HG02642 (cell line): Measurements from ENCODE around the gene PPP1R9A.

Source experiments
- ATAC-seq: cut with Tn5 transposase; IDR thresholded peaks from one replicate; pipeline ENCODE4 v1.9.1; 2021; ENCODE audit warnings: mild to moderate bottlenecking; ENCODE audit not compliant: unreplicated experiment, poor library complexity

The PPP1R9A gene

DNA sequence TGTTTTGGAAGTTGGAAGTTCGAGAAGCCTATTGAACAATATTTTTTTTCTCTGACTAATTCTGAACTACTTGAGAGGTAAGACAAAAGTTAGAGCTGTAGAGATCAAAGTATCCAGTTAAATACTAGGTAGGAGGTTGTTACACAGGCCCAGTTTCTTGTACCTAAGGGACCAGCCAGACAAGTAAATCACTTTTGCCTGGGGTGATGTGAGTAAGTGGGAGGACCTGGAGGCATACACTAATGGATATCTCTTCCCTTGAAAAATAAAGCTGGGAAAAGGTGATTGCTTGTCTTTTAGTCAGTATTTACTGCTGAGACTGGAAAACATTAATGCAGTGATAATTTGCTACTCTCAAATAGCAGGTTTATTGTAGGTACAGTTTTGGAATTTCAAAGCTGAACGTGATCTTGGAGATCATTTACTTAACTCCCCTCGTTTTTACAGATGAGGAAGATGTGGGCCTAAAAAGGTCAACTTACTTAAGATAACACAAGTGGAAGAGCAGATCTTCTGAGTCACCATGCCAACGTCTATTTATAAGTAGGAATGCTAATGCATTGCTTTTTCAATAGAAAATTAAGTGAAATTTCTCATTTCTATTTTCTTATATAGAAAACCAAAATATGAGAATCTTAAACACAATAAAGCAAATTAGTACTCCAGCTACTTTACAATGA lies 181.3 kb downstream of the PPP1R9A start:
- no peak for ATAC-seq

DNA sequence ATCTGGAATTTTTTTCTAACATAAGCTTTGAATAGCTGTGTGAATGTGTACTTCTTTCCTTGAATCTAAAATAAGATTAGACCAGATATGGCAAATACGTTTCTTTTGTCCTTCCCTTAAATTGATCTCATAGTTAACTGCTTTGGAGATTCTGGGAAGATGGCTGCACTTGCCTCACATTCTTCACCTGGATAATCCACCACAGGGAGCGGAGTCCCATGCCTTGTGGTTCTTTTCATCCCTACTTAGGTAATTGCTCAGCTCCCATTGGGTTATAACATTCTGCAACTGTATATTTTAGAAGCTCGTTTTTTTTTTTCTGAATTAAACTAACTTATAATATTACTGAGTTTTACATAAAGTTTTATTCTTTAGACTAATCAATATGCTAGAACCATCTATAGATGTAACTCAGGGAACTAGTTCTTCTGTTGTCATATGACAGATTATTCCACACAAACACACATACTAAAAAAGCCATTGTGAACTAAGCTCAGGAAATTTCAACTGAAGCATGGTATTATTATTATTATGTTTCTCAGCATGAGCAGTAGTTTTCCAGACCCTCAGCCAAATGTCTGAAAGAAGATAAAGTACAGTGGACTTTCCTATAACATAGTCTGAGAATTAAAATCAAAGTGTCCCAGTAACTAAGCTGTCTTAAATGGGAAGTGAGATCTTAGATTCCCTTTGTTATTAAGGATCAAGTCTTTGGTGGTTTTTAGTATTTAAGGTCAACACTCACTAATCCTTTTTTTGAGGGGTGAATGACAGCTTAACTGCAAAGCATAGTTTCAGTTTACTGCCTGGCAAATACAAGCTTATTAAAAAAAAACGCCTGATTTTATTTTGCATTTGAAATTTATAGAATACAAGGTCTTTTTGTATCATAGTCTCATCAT lies 182.3 kb downstream of the PPP1R9A start:
- ATAC-seq = no peak

DNA sequence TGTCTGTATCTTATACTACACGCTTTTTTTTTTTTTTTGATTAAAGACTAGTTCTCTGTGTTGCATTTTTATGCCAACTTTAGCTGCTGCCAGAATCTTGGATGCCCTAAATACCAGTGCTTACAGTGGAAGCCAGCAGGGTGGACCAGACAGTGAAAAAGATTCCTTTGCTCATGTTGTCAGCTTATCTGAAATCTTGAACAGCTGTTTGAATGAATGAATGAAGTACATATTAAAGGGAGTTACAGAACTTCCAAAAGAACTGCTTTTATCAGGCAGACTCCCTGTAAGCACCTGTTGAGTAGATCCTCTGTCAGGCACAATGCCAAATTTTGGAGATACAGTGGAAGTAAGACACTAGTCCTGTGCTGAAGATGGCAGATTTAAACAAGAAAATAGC lies 184.9 kb downstream of the PPP1R9A start:
- ATAC-seq = no peak

DNA sequence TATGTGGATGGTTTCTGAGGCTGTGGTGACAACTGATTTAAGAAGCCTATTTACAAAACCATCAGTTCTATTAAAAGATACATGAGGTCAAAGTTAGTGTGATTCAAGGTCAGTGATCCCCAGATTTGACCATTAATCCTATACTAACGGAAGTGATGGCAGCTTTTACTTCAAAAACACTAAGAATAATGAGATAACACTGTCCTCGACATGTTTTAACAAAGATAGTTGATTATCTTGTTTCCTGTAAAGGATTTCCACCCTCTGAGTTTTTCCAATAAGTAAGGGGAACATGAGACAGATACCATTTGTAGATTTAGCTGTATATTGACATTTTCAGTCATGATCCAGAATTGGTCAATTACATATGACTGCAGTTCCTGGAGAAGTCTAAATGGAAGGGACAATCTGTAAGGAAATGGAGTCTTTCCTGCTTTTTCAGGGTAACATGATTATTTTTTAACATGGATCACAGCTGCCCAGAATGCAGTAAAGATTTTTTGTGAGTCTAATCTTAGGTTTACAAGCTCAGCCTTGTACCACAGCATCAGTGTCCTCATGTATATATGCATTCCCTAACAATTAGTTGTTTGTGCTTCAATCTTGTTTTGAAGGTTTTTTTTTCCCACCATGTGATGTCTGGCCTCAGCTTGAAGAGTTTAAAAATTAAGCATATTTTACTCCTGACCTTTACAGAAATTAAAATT lies 188.0 kb downstream of the PPP1R9A start:
- ATAC-seq = no peak

DNA sequence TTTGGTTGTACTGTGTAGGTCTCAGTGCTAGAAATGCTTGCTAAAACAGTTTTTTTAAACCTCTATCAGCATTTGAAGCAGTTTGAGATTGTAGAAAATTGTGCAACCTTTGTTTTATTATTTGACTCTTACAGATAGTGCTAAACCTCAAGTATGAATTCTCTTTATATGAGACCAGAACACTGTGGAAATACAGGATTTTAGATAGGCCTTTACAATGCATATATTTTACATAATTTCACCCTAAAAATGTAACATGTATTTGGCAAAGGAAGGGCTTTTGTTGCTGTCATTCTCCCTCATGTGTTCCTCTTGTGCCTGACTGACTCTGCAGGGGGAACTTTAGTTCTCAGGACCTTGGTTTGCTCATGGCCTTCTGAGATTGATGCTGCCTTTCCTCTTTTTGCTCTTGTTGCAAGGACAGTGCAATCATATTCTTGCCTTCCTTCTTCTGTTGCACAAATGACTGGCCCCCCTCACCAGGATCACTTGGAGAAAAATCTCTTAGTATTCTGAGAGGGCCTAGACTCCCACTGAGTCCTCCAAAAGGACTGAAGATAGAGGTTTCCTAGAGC lies 188.7 kb downstream of the PPP1R9A start:
- no peak for ATAC-seq

DNA sequence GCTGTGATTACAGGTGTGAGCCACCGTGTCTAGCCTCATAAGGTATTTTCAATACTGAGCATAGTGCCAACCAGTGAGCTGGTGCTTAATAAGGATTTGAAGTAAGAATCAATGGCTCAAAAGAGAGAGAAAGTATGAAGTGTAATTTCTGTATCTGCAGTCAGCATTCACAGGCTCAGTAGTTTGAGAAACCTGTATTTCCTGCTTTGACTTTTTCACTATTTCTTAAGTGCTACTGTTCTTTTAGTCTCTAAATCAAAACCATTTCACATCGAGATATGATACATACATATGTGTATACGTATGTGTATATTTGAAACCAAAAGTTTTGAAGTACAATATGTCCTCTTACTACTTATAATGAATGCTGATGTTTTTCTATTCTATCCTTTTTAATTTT lies 189.9 kb downstream of the PPP1R9A start:
- ATAC-seq = no peak

DNA sequence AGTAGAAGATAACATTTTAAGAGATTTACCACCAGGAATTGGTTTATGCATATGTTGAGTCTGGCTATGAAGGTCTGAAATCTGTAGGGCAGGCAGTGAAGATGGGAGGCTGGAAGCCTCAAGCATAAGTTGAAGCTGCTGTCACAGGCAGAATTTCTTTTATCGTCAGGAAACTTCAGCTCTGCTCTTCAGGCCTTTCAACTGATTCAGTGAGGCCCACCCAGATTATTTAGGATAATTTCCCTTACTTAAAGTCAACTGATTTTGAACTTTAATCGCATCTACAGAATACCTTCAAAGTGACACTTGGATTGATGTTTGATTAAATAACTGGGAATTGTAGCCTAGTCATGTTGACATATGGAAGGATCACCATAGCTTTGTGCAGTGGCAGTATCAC lies 190.5 kb downstream of the PPP1R9A start:
- ATAC-seq = no peak

DNA sequence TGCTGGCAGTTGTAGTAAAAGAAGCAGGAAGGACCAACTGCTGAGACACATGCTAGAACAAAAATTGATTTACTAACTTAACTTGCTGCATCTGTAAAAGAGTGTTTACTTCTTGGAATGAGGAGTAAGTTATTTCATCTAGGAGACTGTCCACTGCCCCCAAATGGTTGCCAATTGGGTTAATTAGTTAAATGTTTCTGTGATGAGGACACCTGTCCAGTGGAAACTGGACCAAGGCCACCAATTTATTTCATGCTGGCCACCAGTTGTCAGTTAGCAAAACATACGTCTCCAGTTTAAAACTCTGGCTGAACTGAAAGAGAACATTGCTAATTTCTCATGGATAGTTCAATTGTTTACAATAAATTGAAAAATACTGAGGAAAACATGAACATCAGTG lies 191.7 kb downstream of the PPP1R9A start:
- ATAC-seq = no peak

DNA sequence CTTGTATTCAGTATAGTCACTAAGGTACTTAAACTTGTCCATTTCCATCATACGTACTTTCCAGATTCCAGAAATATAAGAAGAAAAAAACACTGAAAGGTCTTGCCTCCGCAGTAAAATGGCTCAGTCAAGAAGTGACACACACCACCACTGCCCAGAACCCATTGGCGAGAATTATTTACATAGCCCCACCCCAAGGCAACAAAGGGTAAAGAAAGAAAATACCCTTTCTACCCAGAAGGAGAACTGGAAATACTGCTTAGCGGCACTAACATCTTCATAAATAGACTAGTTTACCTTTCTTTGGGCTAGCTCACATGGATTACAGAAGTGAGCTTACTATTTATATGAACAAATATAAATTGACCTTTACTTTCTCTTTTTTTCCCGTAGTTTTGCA lies 194.0 kb downstream of the PPP1R9A start:
- no peak for ATAC-seq

DNA sequence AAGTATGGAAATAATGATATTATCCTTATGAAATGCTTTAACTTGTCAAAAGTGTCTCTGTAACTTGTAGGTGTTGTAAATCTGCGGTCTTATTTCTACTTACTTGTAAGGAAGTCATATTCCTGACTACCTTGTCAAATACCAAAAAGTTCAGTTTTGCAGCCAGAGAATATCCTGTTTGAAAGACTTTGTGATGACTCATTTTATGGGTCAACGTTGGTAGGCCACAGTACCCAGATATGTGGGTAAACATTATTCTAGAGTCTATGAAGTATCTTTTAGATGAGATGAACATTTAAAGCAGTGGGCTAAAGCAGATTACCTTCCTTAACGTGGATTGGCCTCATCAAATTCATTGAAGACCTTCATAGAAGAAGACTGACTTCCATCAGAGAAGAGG lies 195.3 kb downstream of the PPP1R9A start:
- ATAC-seq = no peak

DNA sequence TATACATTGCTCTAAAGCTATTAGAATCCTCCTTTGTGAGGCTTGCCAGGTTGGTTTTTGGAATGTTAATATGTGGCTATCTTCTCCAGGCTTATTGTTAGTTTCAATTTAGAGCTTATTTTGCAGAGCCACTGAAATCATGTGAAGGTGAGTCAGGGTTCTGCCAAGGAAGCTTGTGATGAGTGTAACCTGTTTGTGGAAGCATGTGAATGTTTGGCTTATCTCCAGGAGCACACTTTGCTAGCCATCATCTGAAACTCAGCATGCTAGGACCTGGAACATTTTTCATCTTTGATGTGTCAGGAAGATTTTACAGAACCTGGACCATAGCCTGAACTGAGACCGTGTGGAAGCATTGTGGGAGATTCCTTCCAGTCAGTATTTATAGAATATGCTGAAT lies 197.3 kb downstream of the PPP1R9A start:
- no peak for ATAC-seq

DNA sequence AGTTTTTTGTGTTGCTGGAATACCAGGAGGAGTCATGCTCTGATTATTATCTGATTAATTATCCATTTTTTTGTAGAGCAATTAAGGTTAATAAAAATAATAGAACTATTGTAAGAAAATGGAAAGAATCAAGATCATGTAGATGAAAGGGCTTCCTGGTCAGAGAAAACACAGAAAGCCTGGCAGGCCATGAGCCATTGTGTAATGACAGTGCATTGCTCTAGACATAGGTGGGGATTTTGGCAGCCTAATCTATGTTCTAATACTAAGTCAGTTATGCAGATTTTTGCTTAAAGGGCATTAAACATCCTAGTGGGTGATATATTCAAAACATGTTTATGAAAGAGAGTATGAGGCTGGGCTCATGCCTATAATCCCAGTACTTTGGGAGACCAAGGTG lies 198.2 kb downstream of the PPP1R9A start:
- ATAC-seq = no peak

DNA sequence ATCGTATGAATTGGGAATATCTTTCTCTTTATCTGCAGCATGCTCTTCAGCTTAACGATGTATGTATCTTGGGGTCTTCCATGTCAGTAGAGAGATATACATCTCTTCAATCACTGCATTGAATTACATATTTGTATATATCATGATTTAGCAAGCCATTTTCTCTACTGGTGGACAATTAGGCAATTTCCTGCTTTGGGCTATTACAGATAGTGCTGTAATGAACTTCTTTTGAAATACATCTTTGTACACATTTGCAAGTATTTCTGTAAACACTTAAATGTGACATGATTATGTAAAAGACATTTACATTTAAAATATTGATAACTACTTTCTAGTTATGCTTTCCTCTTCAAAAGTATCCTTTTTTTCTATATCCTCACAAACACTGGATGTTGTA lies 199.0 kb downstream of the PPP1R9A start:
- no peak for ATAC-seq

DNA sequence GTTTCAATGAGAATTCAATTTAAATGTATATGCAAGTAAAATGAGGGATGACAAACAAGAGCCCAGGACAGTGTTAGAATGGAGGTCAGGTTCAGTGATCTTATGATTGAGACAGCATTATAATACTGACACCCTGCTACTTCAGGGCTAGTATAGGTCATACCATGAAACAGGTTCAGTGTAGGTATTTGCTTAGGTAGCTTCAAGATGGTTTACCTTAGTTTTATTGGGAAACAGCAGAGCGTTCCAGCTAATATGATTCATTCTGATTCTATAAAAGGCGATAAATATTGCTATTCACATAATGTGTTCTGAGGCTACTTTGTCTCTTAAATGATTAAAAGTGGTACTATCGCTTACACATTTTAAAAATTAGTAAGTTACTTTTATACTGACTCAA lies 203.3 kb downstream of the PPP1R9A start:
- ATAC-seq = no peak

DNA sequence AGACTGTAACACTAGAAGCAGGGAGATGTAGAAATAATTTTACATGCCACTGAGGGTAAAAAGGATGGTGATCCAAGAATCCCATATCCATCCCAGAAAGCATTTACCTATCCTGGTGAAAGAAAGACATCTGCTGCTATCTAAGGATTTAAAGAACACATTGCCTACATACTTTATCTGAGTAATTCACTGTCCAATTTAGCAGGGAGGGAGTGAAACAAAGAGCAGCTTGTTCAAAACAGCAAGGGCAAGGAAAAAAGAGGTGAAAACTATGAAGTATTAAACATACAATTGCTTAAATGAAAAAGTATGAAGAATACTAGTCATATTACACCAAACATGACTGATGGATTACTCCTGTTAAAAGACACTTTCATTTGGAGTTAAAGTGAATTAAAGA lies 206.2 kb downstream of the PPP1R9A start:
- ATAC-seq = no peak

DNA sequence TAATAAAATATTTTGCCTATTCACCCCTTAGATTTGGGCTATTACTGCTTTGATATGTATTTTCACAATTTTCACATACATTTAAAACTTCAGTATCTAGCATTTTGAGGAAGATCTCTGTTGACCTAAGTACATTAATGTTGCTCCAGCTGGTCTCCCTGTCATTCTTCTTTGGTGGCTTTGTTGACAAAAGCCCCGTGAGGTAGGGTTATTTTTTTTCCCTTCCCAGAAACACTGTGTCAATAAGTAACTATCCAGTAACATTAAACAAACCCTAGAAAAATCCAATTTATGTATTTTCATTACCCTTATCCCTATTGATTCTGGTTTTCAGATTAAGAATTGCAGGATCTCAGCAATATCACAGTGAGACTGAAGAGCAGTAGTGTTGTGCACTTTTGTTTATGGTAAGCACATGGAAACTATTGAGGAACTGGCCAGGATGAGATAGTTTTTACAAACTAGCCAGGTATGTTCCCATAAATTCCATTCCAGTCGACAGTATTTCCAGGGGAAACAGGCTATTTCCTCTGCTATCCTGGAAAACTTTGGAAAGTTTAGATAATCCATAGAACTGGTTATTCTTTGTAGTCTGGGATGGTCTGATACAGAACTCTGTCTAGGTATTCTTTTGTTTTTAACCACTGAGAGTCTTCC lies 218.8 kb downstream of the PPP1R9A start:
- no peak for ATAC-seq

DNA sequence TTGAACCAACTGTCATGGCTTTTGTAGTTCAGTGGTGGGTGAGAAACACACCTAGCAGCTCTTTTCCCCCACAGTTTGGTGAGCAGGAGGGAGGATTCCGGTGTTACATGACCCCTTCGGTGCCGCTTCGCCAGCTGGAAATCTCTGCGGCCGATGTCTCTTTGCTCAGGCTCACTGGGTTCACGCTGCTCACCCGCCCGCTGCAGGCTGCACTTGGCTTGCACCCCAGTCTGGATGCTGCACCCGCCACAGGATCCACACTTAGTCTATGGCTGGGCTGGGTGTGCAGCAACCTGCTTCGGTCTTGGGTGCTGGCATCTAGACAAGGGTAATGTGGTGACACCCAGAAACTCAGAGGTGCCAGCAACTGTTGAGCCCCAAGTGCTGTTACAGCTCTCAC lies 225.1 kb downstream of the PPP1R9A start:
- ATAC-seq = no peak

DNA sequence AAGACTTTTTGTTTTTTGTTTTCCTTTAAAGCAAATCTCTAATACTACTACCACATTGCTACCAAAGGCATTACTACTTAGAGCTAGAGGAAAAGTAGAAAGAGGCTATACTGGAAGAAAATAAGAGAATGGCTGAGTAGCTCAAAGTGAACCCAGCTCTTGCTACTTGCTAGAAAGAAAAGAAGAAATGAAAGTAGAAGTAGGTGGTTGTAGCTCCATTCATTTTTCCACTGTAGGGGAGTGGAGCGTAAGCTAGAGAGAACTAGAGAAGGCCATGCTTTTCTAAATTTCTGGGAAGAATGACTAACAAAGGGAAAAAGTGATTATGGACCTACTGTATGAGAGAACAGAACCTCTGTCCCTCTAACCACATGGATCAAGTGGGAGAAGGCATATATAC lies 232.5 kb downstream of the PPP1R9A start:
- ATAC-seq = no peak

DNA sequence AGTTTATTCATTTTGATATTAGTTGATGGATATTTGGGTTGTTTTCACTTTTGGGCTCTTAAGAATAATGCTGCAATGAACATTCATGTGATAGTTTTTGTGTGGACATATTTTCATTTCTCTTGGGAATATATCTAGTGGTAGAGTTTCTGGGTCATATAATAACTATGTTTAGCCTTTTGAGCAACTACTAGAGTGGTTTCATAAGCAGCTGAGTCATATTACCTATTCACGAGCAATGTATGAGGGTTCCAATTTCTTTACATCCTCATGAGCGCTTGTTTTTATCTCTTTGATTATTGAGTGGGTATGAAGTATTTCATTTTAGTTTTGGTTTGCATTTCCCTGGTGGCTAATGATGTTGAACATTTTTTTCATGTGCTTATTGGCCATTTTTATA lies 234.4 kb downstream of the PPP1R9A start:
- no peak for ATAC-seq

DNA sequence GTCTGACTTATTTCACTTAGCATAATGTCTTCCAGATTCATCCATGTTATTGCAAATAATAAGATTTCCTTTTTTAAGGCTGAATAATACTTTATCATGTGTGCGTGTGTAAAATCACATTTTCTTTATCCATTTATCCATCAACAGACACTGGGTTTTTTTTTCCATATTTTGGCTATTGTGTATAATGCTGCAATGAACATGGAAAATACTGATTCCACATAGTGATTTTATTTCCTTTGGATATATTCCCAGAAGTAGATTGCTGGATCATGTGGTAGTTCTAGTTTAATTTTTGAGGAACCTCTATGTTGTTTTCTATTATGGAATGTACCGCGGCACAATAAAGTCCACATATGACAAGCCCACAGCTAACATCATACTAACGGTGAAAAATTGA lies 236.9 kb downstream of the PPP1R9A start:
- no peak for ATAC-seq
